ENCODE data around the gene CREB3L2.

- TF ChIP-seq, protein P1, sequence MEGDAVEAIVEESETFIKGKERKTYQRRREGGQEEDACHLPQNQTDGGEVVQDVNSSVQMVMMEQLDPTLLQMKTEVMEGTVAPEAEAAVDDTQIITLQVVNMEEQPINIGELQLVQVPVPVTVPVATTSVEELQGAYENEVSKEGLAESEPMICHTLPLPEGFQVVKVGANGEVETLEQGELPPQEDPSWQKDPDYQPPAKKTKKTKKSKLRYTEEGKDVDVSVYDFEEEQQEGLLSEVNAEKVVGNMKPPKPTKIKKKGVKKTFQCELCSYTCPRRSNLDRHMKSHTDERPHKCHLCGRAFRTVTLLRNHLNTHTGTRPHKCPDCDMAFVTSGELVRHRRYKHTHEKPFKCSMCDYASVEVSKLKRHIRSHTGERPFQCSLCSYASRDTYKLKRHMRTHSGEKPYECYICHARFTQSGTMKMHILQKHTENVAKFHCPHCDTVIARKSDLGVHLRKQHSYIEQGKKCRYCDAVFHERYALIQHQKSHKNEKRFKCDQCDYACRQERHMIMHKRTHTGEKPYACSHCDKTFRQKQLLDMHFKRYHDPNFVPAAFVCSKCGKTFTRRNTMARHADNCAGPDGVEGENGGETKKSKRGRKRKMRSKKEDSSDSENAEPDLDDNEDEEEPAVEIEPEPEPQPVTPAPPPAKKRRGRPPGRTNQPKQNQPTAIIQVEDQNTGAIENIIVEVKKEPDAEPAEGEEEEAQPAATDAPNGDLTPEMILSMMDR (conservative IDR thresholded peaks at IDR 0.05): no peak
- no peak for TF ChIP-seq ZFX (IDR thresholded peaks at IDR 0.05)
Measured at GRCh38 chr7:137983323-137984008, 18.4 kb downstream of the CREB3L2 start.
